ENCODE results near the gene FAM47E.
"Not testable (repeated sequence)": the region's sequence is repeated elsewhere in the genome, so short reads cannot be mapped to it uniquely, and the experiment has no call there.

Gene FAM47E

GRCh38 chr4:76278583-76278982, 27.1 kb downstream of the FAM47E start:
- no peak for DNase-seq (ENCODE audit: low spot score)
- in situ Hi-C loops (cut with MboI; ENCODE audit: low pct_unique_long_range_greater_than_20kb, low sequenced_read_pairs, unreplicated experiment), result no loop called here
- TF ChIP-seq CTCF (IDR thresholded peaks at IDR 0.05; ENCODE audit: extremely low read depth, insufficient read depth, missing control alignments), result no peak

GRCh38 chr4:76279462-76279861, 27.9 kb downstream of the FAM47E start:
- peak; percentile 11 for TF ChIP-seq CTCF (IDR thresholded peaks at IDR 0.05; ENCODE audit: extremely low read depth, insufficient read depth, missing control alignments)
- no peak for DNase-seq (ENCODE audit: low spot score)
- in situ Hi-C loops (cut with MboI; ENCODE audit: low pct_unique_long_range_greater_than_20kb, low sequenced_read_pairs, unreplicated experiment), result no loop called here

GRCh38 chr4:76280488-76281441, 29.2 kb downstream of the FAM47E start:
- no peak for DNase-seq (ENCODE audit: low spot score)
- in situ Hi-C loops (cut with MboI; ENCODE audit: low pct_unique_long_range_greater_than_20kb, low sequenced_read_pairs, unreplicated experiment), result no loop called here
- no peak for TF ChIP-seq CTCF (IDR thresholded peaks at IDR 0.05; ENCODE audit: extremely low read depth, insufficient read depth, missing control alignments)

GRCh38 chr4:76281594-76281993, 30.1 kb downstream of the FAM47E start:
- DNase-seq (ENCODE audit: low spot score); in situ Hi-C loops (cut with MboI; ENCODE audit: low pct_unique_long_range_greater_than_20kb, low sequenced_read_pairs, unreplicated experiment): not testable (repeated sequence)

- DNase-seq (ENCODE audit: low spot score), result no peak
- TF ChIP-seq CTCF (IDR thresholded peaks at IDR 0.05; ENCODE audit: extremely low read depth, insufficient read depth, missing control alignments), result no peak
- in situ Hi-C loops (cut with MboI; ENCODE audit: low pct_unique_long_range_greater_than_20kb, low sequenced_read_pairs, unreplicated experiment), result no loop called here
Measured at GRCh38 chr4:76282941-76283689, 31.6 kb downstream of the FAM47E start.

GRCh38 chr4:76283900-76284299, 32.4 kb downstream of the FAM47E start:
- DNase-seq (ENCODE audit: low spot score), result no peak
- in situ Hi-C loops (cut with MboI; ENCODE audit: low pct_unique_long_range_greater_than_20kb, low sequenced_read_pairs, unreplicated experiment), result no loop called here
- no peak for TF ChIP-seq CTCF (IDR thresholded peaks at IDR 0.05; ENCODE audit: extremely low read depth, insufficient read depth, missing control alignments)

- DNase-seq (ENCODE audit: low spot score); in situ Hi-C loops (cut with MboI; ENCODE audit: low pct_unique_long_range_greater_than_20kb, low sequenced_read_pairs, unreplicated experiment): not testable (repeated sequence)
Measured at GRCh38 chr4:76287811-76288210, 36.3 kb downstream of the FAM47E start.
